HEK293 (cell line): Measurements from ENCODE around the gene RPE65.

Experiments used
- BCL11B ChIP-seq: fragments of 450-650 bp; formaldehyde crosslinking; IDR thresholded peaks from 2 replicates; pipeline ENCODE4 v1.5.1; 2016; ENCODE audit warnings: low read depth, missing biosample characterization, missing genetic modification characterization
- GLI2 ChIP-seq: fragments of 450-650 bp; formaldehyde crosslinking; IDR thresholded peaks from 2 replicates; pipeline ENCODE4; 2017; ENCODE audit warnings: missing biosample characterization, missing genetic modification characterization, low read depth, borderline replicate concordance
- KLF9 ChIP-seq: fragments of 450-650 bp; formaldehyde crosslinking; IDR thresholded peaks from 2 replicates; pipeline ENCODE4 v1.5.1; 2016; ENCODE audit warnings: missing biosample characterization, missing genetic modification characterization, low read depth
- OSR2 ChIP-seq: fragments of 450-650 bp; formaldehyde crosslinking; IDR thresholded peaks from 2 replicates; pipeline ENCODE4 v1.5.1; 2016; ENCODE audit warnings: missing biosample characterization, missing genetic modification characterization
- PRDM1 ChIP-seq: fragments of 450-650 bp; formaldehyde crosslinking; IDR thresholded peaks from 2 replicates; pipeline ENCODE4; 2016; ENCODE audit warnings: missing biosample characterization, missing genetic modification characterization
- SP7 ChIP-seq: fragments of 450-650 bp; formaldehyde crosslinking; IDR thresholded peaks from 2 replicates; pipeline ENCODE4 v1.5.1; 2016; ENCODE audit warnings: missing biosample characterization, missing genetic modification characterization
- TRIM28 ChIP-seq: IDR thresholded peaks from 2 replicates; pipeline ENCODE4 v1.6.1; 2011; ENCODE audit warnings: low read length, control low read depth, borderline replicate concordance
- YY1 ChIP-seq: fragments of 450-650 bp; formaldehyde crosslinking; IDR thresholded peaks from 2 replicates; pipeline ENCODE4 v1.5.1; 2018; ENCODE audit warnings: missing biosample characterization, missing genetic modification characterization
- ZBTB1 ChIP-seq: fragments of 450-650 bp; formaldehyde crosslinking; IDR thresholded peaks from 2 replicates; pipeline ENCODE4 v1.5.1; 2016; ENCODE audit warnings: missing biosample characterization, missing genetic modification characterization
- ZBTB21 ChIP-seq: fragments of 450-650 bp; formaldehyde crosslinking; IDR thresholded peaks from 2 replicates; pipeline ENCODE4 v1.5.1; 2017; ENCODE audit warnings: missing biosample characterization, missing genetic modification characterization
- ZBTB7A ChIP-seq: fragments of 450-650 bp; formaldehyde crosslinking; IDR thresholded peaks from 2 replicates; pipeline ENCODE4 v1.5.1; 2016; ENCODE audit warnings: low read depth, missing biosample characterization, missing genetic modification characterization
- ZEB2 ChIP-seq: fragments of 450-650 bp; formaldehyde crosslinking; IDR thresholded peaks from 2 replicates; pipeline ENCODE4 v1.5.1; 2016; ENCODE audit warnings: missing biosample characterization, missing genetic modification characterization
- ZFP37 ChIP-seq: fragments of 450-650 bp; formaldehyde crosslinking; IDR thresholded peaks from 2 replicates; pipeline ENCODE4 v1.5.1; 2016; ENCODE audit warnings: missing biosample characterization, missing genetic modification characterization
- ZNF184 ChIP-seq: fragments of 450-650 bp; IDR thresholded peaks from 2 replicates; pipeline ENCODE4 v1.5.1; 2018; ENCODE audit warnings: missing biosample characterization, mild to moderate bottlenecking, missing genetic modification characterization
- ZNF214 ChIP-seq: fragments of 450-650 bp; formaldehyde crosslinking; IDR thresholded peaks from 2 replicates; pipeline ENCODE4 v1.5.1; 2017; ENCODE audit warnings: missing biosample characterization, mild to moderate bottlenecking, missing genetic modification characterization, borderline replicate concordance
- ZNF324 ChIP-seq: fragments of 450-650 bp; formaldehyde crosslinking; IDR thresholded peaks from 2 replicates; pipeline ENCODE4 v1.5.1; 2016; ENCODE audit warnings: missing biosample characterization, missing genetic modification characterization
- ZNF664 ChIP-seq: fragments of 450-650 bp; formaldehyde crosslinking; IDR thresholded peaks from 2 replicates; pipeline ENCODE4 v1.5.1; 2016; ENCODE audit warnings: missing biosample characterization, missing genetic modification characterization
- ZSCAN23 ChIP-seq: fragments of 450-650 bp; formaldehyde crosslinking; IDR thresholded peaks from 2 replicates; pipeline ENCODE4 v1.5.1; 2016; ENCODE audit warnings: missing biosample characterization, missing genetic modification characterization
- ZSCAN30 ChIP-seq: fragments of 450-650 bp; IDR thresholded peaks from 2 replicates; pipeline ENCODE4 v1.5.1; 2018; ENCODE audit warnings: missing biosample characterization, mild to moderate bottlenecking, missing genetic modification characterization, moderate library complexity
- TF ChIP-seq, protein P1 (sequence below): fragments of 450-650 bp; formaldehyde crosslinking; IDR thresholded peaks from 2 replicates; pipeline ENCODE4 v1.5.1; 2017; ENCODE audit warnings: missing biosample characterization, missing genetic modification characterization
- TF ChIP-seq, protein P2 (sequence below): fragments of 450-650 bp; formaldehyde crosslinking; IDR thresholded peaks from 2 replicates; pipeline ENCODE4 v1.5.1; 2017; ENCODE audit warnings: missing biosample characterization, mild to moderate bottlenecking, missing genetic modification characterization, moderate library complexity
- TF ChIP-seq, protein P3 (sequence below): fragments of 450-650 bp; formaldehyde crosslinking; IDR thresholded peaks from 2 replicates; pipeline ENCODE4 v1.5.1; 2016; ENCODE audit warnings: missing biosample characterization, missing genetic modification characterization
- TF ChIP-seq, protein P4 (sequence below): fragments of 450-650 bp; formaldehyde crosslinking; conservative IDR thresholded peaks from 2 replicates; pipeline ENCODE4 v1.5.1; 2016; ENCODE audit warnings: low read depth, missing biosample characterization, missing genetic modification characterization
- TF ChIP-seq, protein P5 (sequence below): fragments of 450-650 bp; formaldehyde crosslinking; IDR thresholded peaks from 2 replicates; pipeline ENCODE4 v1.5.1; 2016; ENCODE audit warnings: missing biosample characterization, missing genetic modification characterization
- TF ChIP-seq, protein P6 (sequence below): fragments of 450-650 bp; formaldehyde crosslinking; IDR thresholded peaks from 2 replicates; pipeline ENCODE4 v1.5.1; 2016; ENCODE audit warnings: missing biosample characterization, missing genetic modification characterization
- TF ChIP-seq, protein P7 (sequence below): fragments of 450-650 bp; formaldehyde crosslinking; IDR thresholded peaks from 2 replicates; pipeline ENCODE4 v1.5.1; 2016; ENCODE audit warnings: missing biosample characterization, missing genetic modification characterization, low read depth

Gene RPE65

DNA sequence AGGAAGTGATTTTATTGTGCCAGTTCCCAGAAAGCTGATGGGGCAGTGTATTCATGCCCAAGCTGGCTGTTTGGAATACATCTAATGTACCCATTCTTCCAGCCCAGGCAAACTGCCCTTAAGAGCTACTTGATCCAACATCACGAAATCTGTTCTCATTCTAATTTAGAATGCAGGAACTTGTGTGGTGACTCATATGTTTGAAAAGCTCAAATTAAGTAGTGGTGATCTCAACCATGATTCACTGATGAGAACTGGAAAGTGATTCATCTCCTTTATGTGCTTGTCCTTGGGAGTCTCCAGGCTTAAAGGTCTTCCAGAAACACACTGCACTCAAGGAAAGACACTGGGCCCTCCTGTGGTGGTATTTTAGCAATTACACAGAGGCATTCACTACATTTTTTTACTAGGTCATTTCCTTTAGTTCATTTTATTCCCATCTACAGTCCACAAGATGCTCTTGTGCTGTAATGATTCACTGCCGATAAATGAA lies 65.4 kb downstream of the RPE65 start (continued):
- TF ChIP-seq ZNF214 (tag by site-specific recombination) (0 out of 2 replicates have a peak, but pooled peaks have one; percentile 12), PRDM1 (tag by site-specific recombination) (peak; percentile 81), ZSCAN30 (tag by site-specific recombination) (peak; percentile 52; the same call in 1 of the 2 replicates), OSR2 (tag by site-specific recombination) (peak; percentile 77), ZFP37 (tag by site-specific recombination) (peak; percentile 92; the same call in 1 of the 2 replicates), BCL11B (tag by site-specific recombination) (no peak; the same call in 1 of the 2 replicates), ZBTB1 (tag by site-specific recombination) (peak; percentile 82; the same call in 1 of the 2 replicates), ZNF324 (tag by site-specific recombination) (peak; percentile 97), ZNF184 (tag by site-specific recombination) (peak; percentile 95), KLF9 (tag by site-specific recombination) (peak; percentile 35; the same call in 1 of the 2 replicates), YY1 (tag by site-specific recombination) (no peak), SP7 (tag by site-specific recombination) (peak; percentile 98), ZSCAN23 (tag by site-specific recombination) (peak; percentile 89), ZEB2 (tag by site-specific recombination) (peak; percentile 97), TRIM28 (peak; percentile 76; the same call in 1 of the 2 replicates), ZNF664 (tag by site-specific recombination) (peak; percentile 66), ZBTB21 (tag by site-specific recombination) (peak; percentile 89), GLI2 (peak; percentile 90), ZBTB7A (no peak)
- TF ChIP-seq, protein P1, sequence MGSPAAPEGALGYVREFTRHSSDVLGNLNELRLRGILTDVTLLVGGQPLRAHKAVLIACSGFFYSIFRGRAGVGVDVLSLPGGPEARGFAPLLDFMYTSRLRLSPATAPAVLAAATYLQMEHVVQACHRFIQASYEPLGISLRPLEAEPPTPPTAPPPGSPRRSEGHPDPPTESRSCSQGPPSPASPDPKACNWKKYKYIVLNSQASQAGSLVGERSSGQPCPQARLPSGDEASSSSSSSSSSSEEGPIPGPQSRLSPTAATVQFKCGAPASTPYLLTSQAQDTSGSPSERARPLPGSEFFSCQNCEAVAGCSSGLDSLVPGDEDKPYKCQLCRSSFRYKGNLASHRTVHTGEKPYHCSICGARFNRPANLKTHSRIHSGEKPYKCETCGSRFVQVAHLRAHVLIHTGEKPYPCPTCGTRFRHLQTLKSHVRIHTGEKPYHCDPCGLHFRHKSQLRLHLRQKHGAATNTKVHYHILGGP (tag by site-specific recombination): peak; percentile 81
- TF ChIP-seq, protein P2, sequence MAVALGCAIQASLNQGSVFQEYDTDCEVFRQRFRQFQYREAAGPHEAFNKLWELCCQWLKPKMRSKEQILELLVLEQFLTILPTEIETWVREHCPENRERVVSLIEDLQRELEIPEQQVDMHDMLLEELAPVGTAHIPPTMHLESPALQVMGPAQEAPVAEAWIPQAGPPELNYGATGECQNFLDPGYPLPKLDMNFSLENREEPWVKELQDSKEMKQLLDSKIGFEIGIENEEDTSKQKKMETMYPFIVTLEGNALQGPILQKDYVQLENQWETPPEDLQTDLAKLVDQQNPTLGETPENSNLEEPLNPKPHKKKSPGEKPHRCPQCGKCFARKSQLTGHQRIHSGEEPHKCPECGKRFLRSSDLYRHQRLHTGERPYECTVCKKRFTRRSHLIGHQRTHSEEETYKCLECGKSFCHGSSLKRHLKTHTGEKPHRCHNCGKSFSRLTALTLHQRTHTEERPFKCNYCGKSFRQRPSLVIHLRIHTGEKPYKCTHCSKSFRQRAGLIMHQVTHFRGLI (tag by site-specific recombination): 0 out of 2 replicates have a peak, but pooled peaks have one; percentile 55
- TF ChIP-seq, protein P3, sequence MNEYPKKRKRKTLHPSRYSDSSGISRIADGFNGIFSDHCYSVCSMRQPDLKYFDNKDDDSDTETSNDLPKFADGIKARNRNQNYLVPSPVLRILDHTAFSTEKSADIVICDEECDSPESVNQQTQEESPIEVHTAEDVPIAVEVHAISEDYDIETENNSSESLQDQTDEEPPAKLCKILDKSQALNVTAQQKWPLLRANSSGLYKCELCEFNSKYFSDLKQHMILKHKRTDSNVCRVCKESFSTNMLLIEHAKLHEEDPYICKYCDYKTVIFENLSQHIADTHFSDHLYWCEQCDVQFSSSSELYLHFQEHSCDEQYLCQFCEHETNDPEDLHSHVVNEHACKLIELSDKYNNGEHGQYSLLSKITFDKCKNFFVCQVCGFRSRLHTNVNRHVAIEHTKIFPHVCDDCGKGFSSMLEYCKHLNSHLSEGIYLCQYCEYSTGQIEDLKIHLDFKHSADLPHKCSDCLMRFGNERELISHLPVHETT: peak; percentile 93
- TF ChIP-seq, protein P4, sequence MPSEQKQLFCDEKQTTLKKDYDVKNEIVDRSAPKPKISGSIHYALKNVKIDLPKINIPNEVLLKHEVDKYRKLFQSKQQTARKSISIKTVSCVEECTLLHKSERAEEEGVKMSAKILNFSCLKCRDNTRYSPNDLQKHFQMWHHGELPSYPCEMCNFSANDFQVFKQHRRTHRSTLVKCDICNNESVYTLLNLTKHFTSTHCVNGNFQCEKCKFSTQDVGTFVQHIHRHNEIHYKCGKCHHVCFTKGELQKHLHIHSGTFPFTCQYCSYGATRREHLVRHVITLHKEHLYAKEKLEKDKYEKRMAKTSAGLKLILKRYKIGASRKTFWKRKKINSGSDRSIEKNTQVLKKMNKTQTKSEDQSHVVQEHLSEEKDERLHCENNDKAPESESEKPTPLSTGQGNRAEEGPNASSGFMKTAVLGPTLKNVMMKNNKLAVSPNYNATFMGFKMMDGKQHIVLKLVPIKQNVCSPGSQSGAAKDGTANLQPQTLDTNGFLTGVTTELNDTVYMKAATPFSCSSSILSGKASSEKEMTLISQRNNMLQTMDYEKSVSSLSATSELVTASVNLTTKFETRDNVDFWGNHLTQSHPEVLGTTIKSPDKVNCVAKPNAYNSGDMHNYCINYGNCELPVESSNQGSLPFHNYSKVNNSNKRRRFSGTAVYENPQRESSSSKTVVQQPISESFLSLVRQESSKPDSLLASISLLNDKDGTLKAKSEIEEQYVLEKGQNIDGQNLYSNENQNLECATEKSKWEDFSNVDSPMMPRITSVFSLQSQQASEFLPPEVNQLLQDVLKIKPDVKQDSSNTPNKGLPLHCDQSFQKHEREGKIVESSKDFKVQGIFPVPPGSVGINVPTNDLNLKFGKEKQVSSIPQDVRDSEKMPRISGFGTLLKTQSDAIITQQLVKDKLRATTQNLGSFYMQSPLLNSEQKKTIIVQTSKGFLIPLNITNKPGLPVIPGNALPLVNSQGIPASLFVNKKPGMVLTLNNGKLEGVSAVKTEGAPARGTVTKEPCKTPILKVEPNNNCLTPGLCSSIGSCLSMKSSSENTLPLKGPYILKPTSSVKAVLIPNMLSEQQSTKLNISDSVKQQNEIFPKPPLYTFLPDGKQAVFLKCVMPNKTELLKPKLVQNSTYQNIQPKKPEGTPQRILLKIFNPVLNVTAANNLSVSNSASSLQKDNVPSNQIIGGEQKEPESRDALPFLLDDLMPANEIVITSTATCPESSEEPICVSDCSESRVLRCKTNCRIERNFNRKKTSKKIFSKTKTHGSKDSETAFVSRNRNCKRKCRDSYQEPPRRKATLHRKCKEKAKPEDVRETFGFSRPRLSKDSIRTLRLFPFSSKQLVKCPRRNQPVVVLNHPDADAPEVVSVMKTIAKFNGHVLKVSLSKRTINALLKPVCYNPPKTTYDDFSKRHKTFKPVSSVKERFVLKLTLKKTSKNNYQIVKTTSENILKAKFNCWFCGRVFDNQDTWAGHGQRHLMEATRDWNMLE (tag by site-specific recombination): peak; percentile 70
- TF ChIP-seq, protein P5, sequence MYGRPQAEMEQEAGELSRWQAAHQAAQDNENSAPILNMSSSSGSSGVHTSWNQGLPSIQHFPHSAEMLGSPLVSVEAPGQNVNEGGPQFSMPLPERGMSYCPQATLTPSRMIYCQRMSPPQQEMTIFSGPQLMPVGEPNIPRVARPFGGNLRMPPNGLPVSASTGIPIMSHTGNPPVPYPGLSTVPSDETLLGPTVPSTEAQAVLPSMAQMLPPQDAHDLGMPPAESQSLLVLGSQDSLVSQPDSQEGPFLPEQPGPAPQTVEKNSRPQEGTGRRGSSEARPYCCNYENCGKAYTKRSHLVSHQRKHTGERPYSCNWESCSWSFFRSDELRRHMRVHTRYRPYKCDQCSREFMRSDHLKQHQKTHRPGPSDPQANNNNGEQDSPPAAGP: peak; percentile 90
- TF ChIP-seq, protein P6, sequence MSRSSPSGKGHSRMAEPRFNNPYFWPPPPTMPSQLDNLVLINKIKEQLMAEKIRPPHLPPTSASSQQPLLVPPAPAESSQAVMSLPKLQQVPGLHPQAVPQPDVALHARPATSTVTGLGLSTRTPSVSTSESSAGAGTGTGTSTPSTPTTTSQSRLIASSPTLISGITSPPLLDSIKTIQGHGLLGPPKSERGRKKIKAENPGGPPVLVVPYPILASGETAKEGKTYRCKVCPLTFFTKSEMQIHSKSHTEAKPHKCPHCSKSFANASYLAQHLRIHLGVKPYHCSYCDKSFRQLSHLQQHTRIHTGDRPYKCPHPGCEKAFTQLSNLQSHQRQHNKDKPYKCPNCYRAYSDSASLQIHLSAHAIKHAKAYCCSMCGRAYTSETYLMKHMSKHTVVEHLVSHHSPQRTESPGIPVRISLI (tag by site-specific recombination): peak; percentile 69; the same call in 1 of the 2 replicates
- TF ChIP-seq, protein P7, sequence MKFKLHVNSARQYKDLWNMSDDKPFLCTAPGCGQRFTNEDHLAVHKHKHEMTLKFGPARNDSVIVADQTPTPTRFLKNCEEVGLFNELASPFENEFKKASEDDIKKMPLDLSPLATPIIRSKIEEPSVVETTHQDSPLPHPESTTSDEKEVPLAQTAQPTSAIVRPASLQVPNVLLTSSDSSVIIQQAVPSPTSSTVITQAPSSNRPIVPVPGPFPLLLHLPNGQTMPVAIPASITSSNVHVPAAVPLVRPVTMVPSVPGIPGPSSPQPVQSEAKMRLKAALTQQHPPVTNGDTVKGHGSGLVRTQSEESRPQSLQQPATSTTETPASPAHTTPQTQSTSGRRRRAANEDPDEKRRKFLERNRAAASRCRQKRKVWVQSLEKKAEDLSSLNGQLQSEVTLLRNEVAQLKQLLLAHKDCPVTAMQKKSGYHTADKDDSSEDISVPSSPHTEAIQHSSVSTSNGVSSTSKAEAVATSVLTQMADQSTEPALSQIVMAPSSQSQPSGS (tag by site-specific recombination): peak; percentile 82
